ENCODE results near the gene TSHR. TPM values are rescaled to one million over a fixed set of nuclear protein-coding genes. Genes with fewer than 3 reads are reported as not detected.

TSHR gene
- total RNA-seq, 1 experiment from 2014 or later: not detected

- ATAC-seq (no peak), DNase-seq (no peak)
- TF ChIP-seq EZH2 (IDR thresholded peaks at IDR 0.05; ENCODE audit: low read length, unreplicated experiment): no peak
- TF ChIP-seq EZH2phosphoT487 (IDR thresholded peaks at IDR 0.05; ENCODE audit: borderline replicate concordance, low read length): no peak
- no peak for TF ChIP-seq CTCF (conservative IDR thresholded peaks at IDR 0.05; ENCODE audit: low read depth, low read length)
- Histone ChIP-seq H3F3A (ENCODE audit: low read length, unreplicated experiment) (no peaks in the 10 kb centered on the region), H3K36me3 (ENCODE audit: low read depth, low read length) (no peaks in the 10 kb centered on the region), H3K27ac (ENCODE audit: low read length) (no peak overlapping the region), H4K20me1 (ENCODE audit: low read length) (no peaks in the 10 kb centered on the region), H3K9me2 (replicated peaks; ENCODE audit: low read length) (no peaks in the 10 kb centered on the region), H3K4me1 (ENCODE audit: insufficient read depth, low read length) (no peaks in the 10 kb centered on the region), H3K9ac (ENCODE audit: low read length) (no peak overlapping the region), H2AFZ (ENCODE audit: low read length) (no peak overlapping the region), H3K27me3 (ENCODE audit: low read length) (peaks cover 34% of the 10 kb centered on the region), H3K4me2 (ENCODE audit: low read length) (no peak overlapping the region), H3K79me2 (ENCODE audit: low read length) (no peaks in the 10 kb centered on the region), H3K4me3 (ENCODE audit: low read length) (no peak overlapping the region), H3K9me3 (ENCODE audit: low read length) (no peaks in the 10 kb centered on the region)
- BruUV-seq (replicated peaks): no TSS peak
- intact Hi-C loops (cut with micrococcal nuclease): no loop called here
- ChIA-PET CTCF (no interaction called here), POLR2A (ENCODE audit: unreplicated experiment) (no interaction called here)
These were observed 140.1 kb downstream of the TSHR start for GRCh38 chr14:81095539-81095938.

GRCh38 chr14:81096656-81097055 is 141.2 kb downstream of the TSHR start:
- no peaks in the 10 kb centered on the region for H3K79me2 ChIP-seq (ENCODE audit: low read length)
- no peak overlapping the region for H3K4me2 ChIP-seq (ENCODE audit: low read length)
- ATAC-seq (no peak), DNase-seq (no peak)
- no peaks in the 10 kb centered on the region for H3K9me3 ChIP-seq (ENCODE audit: low read length)
- no peak overlapping the region for H3K27ac ChIP-seq (ENCODE audit: low read length)
- no peaks in the 10 kb centered on the region for H3K36me3 ChIP-seq (ENCODE audit: low read depth, low read length)
- H3K9me2 ChIP-seq (replicated peaks; ENCODE audit: low read length): no peaks in the 10 kb centered on the region
- peaks cover 30% of the 10 kb centered on the region for H3K27me3 ChIP-seq (ENCODE audit: low read length)
- BruUV-seq (replicated peaks): no TSS peak
- TF ChIP-seq EZH2 (IDR thresholded peaks at IDR 0.05; ENCODE audit: low read length, unreplicated experiment) (no peak), EZH2phosphoT487 (IDR thresholded peaks at IDR 0.05; ENCODE audit: borderline replicate concordance, low read length) (no peak), CTCF (conservative IDR thresholded peaks at IDR 0.05; ENCODE audit: low read depth, low read length) (no peak)
- H4K20me1 ChIP-seq (ENCODE audit: low read length): no peaks in the 10 kb centered on the region
- POLR2A ChIA-PET (ENCODE audit: unreplicated experiment): no interaction called here
- H3K4me3 ChIP-seq (ENCODE audit: low read length): no peak overlapping the region
- no peak overlapping the region for H3K9ac ChIP-seq (ENCODE audit: low read length)
- H3F3A ChIP-seq (ENCODE audit: low read length, unreplicated experiment): no peaks in the 10 kb centered on the region
- no peak overlapping the region for H2AFZ ChIP-seq (ENCODE audit: low read length)
- intact Hi-C loops (cut with micrococcal nuclease): no loop called here
- no peaks in the 10 kb centered on the region for H3K4me1 ChIP-seq (ENCODE audit: insufficient read depth, low read length)
- CTCF ChIA-PET: no interaction called here

DNA sequence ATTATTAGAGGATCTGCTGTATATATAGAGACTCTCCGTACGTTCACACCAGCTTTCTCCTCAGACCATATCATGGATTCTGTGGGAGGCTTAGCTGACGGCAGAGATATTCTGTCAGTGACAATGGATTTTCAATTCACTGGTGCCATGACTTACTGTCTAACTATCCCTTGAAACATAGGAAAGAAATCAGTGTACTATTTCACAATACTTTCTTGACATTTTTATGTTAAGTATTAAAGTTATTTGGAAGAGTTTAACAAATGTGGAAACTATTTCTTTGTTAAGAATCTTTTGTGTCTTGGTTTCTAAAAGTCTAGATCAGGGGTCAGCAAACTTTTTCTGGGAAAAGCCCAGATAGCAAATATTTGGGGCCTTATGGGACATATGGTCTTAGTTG is 146.8 kb downstream of the TSHR start:
- Histone ChIP-seq H4K20me1 (ENCODE audit: low read length) (no peaks in the 10 kb centered on the region), H3K4me1 (ENCODE audit: insufficient read depth, low read length) (no peaks in the 10 kb centered on the region), H3K27me3 (ENCODE audit: low read length) (peaks cover 21% of the 10 kb centered on the region), H3K27ac (ENCODE audit: low read length) (no peak overlapping the region), H3K36me3 (ENCODE audit: low read depth, low read length) (no peaks in the 10 kb centered on the region), H3K4me3 (ENCODE audit: low read length) (no peak overlapping the region), H3K9me2 (replicated peaks; ENCODE audit: low read length) (no peaks in the 10 kb centered on the region), H3F3A (ENCODE audit: low read length, unreplicated experiment) (no peaks in the 10 kb centered on the region), H3K9me3 (ENCODE audit: low read length) (no peaks in the 10 kb centered on the region), H3K79me2 (ENCODE audit: low read length) (no peaks in the 10 kb centered on the region), H3K4me2 (ENCODE audit: low read length) (no peak overlapping the region), H2AFZ (ENCODE audit: low read length) (no peak overlapping the region), H3K9ac (ENCODE audit: low read length) (no peak overlapping the region)
- no peak for ATAC-seq
- POLR2A ChIA-PET (ENCODE audit: unreplicated experiment): no interaction called here
- CTCF ChIA-PET: interaction anchor here (0.7 kb wide), 1 partner anchor 20 kb away, joined by 4 read pairs; no protein-coding TSS in a partner anchor
- no peak for TF ChIP-seq CTCF (conservative IDR thresholded peaks at IDR 0.05; ENCODE audit: low read depth, low read length)
- no peak for TF ChIP-seq EZH2phosphoT487 (IDR thresholded peaks at IDR 0.05; ENCODE audit: borderline replicate concordance, low read length)
- DNase-seq: no peak
- BruUV-seq (replicated peaks): no TSS peak
- intact Hi-C loops (cut with micrococcal nuclease): no loop called here
